Ovary (tissue), 3 donors: ENCODE measurements around the gene DDR2.
"Not testable (repeated sequence)": the region's sequence is repeated elsewhere in the genome, so short reads cannot be mapped to it uniquely, and the experiment has no call there.

ENCODE experiments used
- CTCF ChIP-seq, 3 donors: fragments of 450-650 bp in 2 of 3; fragments of 200-600 bp in 1 of 3; IDR thresholded peaks; one replicate each; pipeline versions ENCODE4 v1.5.1 to v1.8.0; 2016 to 2022; ENCODE audit warnings: antibody characterized with exemption in 3 of 3, mild to moderate bottlenecking in 1 of 3
- EP300 ChIP-seq: sonication (generic); formaldehyde crosslinking; IDR thresholded peaks from one replicate; pipeline ENCODE4 v1.6.1; 2017; ENCODE audit warnings: antibody characterized with exemption
- POLR2A ChIP-seq: fragments of 450-650 bp; IDR thresholded peaks from one replicate; pipeline ENCODE4 v1.6.1; 2017; ENCODE audit warnings: antibody characterized with exemption, mild to moderate bottlenecking, moderate library complexity
- donor health status: DM: no; HTN: no; CAD: no.

DNA sequence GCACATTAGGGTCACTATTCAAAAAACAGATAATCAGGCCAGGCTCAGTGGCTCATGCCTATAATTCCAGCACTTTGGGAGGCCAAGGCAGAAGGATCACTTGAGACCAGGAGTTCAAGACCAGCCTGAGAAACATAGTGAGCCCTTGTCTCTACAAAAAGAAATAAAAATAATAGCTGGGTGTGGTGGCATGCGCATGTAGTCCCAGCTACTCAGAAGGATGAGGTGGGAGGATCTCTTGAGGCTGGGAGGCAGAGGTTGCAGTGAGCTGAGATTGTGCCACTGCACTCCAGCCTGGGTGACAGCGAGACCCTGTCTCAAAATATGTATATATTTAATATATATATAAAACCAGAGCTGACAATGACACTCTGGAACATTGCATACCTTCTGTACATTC, 180.1 kb downstream of the DDR2 start:
- TF ChIP-seq CTCF (IDR thresholded peaks at IDR 0.05); POLR2A; EP300: not testable (repeated sequence)
